Mesendoderm (in vitro differentiated cells): ENCODE measurements around the gene CCDC6.
"Not testable (repeated sequence)": the region's sequence is repeated elsewhere in the genome, so short reads cannot be mapped to it uniquely, and the experiment has no call there.

ENCODE experiments used
- DNase-seq: peaks from one replicate; pipeline ENCODE4 v3.0.0; 2013
- H2AK5ac ChIP-seq: 2 replicates; pipeline ENCODE4 v1.6.1; 2013; ENCODE audit warnings: low read length, inconsistent platforms
- H2BK120ac ChIP-seq: 2 replicates; pipeline ENCODE4 v1.6.1; 2013; ENCODE audit warnings: low read depth, mild to moderate bottlenecking, low read length, moderate library complexity, mixed read lengths
- H2BK15ac ChIP-seq: replicated peaks from 2 replicates; pipeline ENCODE4 v1.6.1; 2013; ENCODE audit warnings: low read depth, mild to moderate bottlenecking, moderate library complexity
- H2BK5ac ChIP-seq: 2 replicates; pipeline ENCODE4 v1.6.1; 2013; ENCODE audit warnings: low read length, inconsistent platforms
- H3K18ac ChIP-seq: 2 replicates; pipeline ENCODE4 v1.6.1; 2013; ENCODE audit warnings: mild to moderate bottlenecking, low read length, mixed read lengths
- H3K23ac ChIP-seq: one replicate; pipeline ENCODE4 v1.6.1; 2013; ENCODE audit warnings: low read length
- H3K27ac ChIP-seq: 2 replicates; pipeline ENCODE4 v1.5.1; 2013; ENCODE audit warnings: low read depth, mild to moderate bottlenecking, inconsistent platforms, low read length, moderate library complexity
- H3K27me3 ChIP-seq: 2 replicates; pipeline ENCODE4 v1.6.1; 2013; ENCODE audit warnings: low read length, control low read depth, mild to moderate bottlenecking, inconsistent platforms; ENCODE audit not compliant: insufficient read depth, poor library complexity
- H3K36me3 ChIP-seq: 2 replicates; pipeline ENCODE4 v1.6.1; 2013; ENCODE audit warnings: low read length, inconsistent platforms; ENCODE audit not compliant: control insufficient read depth, insufficient read depth
- H3K4ac ChIP-seq: one replicate; pipeline ENCODE4 v1.6.1; 2013; ENCODE audit warnings: low read depth, mild to moderate bottlenecking, low read length, moderate library complexity
- H3K4me1 ChIP-seq: 2 replicates; pipeline ENCODE4 v1.6.1; 2013; ENCODE audit warnings: low read depth, low read length, inconsistent platforms; ENCODE audit not compliant: control insufficient read depth
- H3K4me2 ChIP-seq: 2 replicates; pipeline ENCODE4 v1.6.1; 2013; ENCODE audit warnings: low read length
- H3K4me3 ChIP-seq: 2 replicates; pipeline ENCODE4 v1.5.1; 2013; ENCODE audit warnings: mild to moderate bottlenecking, low read length
- H3K56ac ChIP-seq: one replicate; pipeline ENCODE4 v1.6.1; 2013; ENCODE audit warnings: low read length
- H3K79me1 ChIP-seq: 2 replicates; pipeline ENCODE4 v1.6.1; 2013; ENCODE audit warnings: low read length, inconsistent platforms
- H3K79me2 ChIP-seq: 2 replicates; pipeline ENCODE4 v1.6.1; 2013; ENCODE audit warnings: mild to moderate bottlenecking, low read length; ENCODE audit not compliant: control insufficient read depth, insufficient read depth
- H3K9ac ChIP-seq: 2 replicates; pipeline ENCODE4 v1.6.1; 2013; ENCODE audit warnings: low read length, inconsistent platforms
- H4K5ac ChIP-seq: one replicate; pipeline ENCODE4 v1.6.1; 2013; ENCODE audit warnings: low read length
- H4K8ac ChIP-seq: one replicate; pipeline ENCODE4 v1.6.1; 2013; ENCODE audit warnings: low read depth, mild to moderate bottlenecking, control low read depth, low read length, moderate library complexity
- WGBS: extraction: QIAGEN DNeasy Blood & Tissue Kit; methylation state at CpG from one replicate; pipeline ENCODE4 v1.1.7; 2013; ENCODE audit warnings: low lambda C conversion rate, missing lambda C conversion rate; ENCODE audit not compliant: insufficient coverage; ENCODE audit errors: extremely low coverage; 5-methylcytosine and 5-hydroxymethylcytosine counted together

Gene CCDC6

GRCh38 chr10:59788914-59789313, 117.4 kb downstream of the CCDC6 start:
- not testable (repeated sequence) for H4K5ac ChIP-seq, H3K9ac ChIP-seq, DNase-seq, H3K4me1 ChIP-seq, H2BK120ac ChIP-seq, H2AK5ac ChIP-seq, H3K36me3 ChIP-seq, H3K4ac ChIP-seq, H3K79me2 ChIP-seq, H2BK5ac ChIP-seq, H3K4me3 ChIP-seq, H3K56ac ChIP-seq, H3K27me3 ChIP-seq, H3K18ac ChIP-seq, H4K8ac ChIP-seq, H3K79me1 ChIP-seq, H3K23ac ChIP-seq, H2BK15ac ChIP-seq, H3K27ac ChIP-seq, H3K4me2 ChIP-seq
- WGBS = no CpG with 5 or more reads among the region's 5 CpGs

- not testable (repeated sequence) for H2AK5ac ChIP-seq, DNase-seq, H3K79me1 ChIP-seq, H3K27ac ChIP-seq, H3K27me3 ChIP-seq, H3K4ac ChIP-seq, H4K8ac ChIP-seq, H3K4me2 ChIP-seq, H3K36me3 ChIP-seq, H2BK5ac ChIP-seq, H3K79me2 ChIP-seq, H3K9ac ChIP-seq, H3K23ac ChIP-seq, H4K5ac ChIP-seq, H3K56ac ChIP-seq, H3K4me3 ChIP-seq, H2BK120ac ChIP-seq, H2BK15ac ChIP-seq, H3K18ac ChIP-seq, H3K4me1 ChIP-seq
- WGBS = no CpG with 5 or more reads among the region's 7 CpGs
Measured at GRCh38 chr10:59787032-59787431, 119.3 kb downstream of the CCDC6 start.

- no CpG with 5 or more reads among the region's 3 CpGs for WGBS
Measured at GRCh38 chr10:59785476-59785875, 120.9 kb downstream of the CCDC6 start.

GRCh38 chr10:59781511-59781910, 124.8 kb downstream of the CCDC6 start:
- no CpG with 5 or more reads among the region's 8 CpGs for WGBS
- Histone ChIP-seq H3K4me3 (no peak overlapping the region), H3K56ac (no peak overlapping the region), H2BK15ac (no peak overlapping the region), H3K36me3 (no peaks in the 10 kb centered on the region), H3K9ac (no peak overlapping the region), H3K79me2 (no peaks in the 10 kb centered on the region), H3K27ac (no peak overlapping the region), H2AK5ac (no peak overlapping the region), H2BK120ac (no peak overlapping the region), H3K23ac (no peak overlapping the region), H2BK5ac (no peak overlapping the region), H3K4me2 (no peak overlapping the region), H3K27me3 (no peaks in the 10 kb centered on the region), H4K8ac (no peak overlapping the region), H3K18ac (no peak overlapping the region), H3K4ac (no peak overlapping the region), H3K79me1 (no peaks in the 10 kb centered on the region), H3K4me1 (no peaks in the 10 kb centered on the region), H4K5ac (no peak overlapping the region)
- DNase-seq = no peak

More at GRCh38 chr10:59785476-59785875, 120.9 kb downstream of the CCDC6 start:
- H3K27me3 ChIP-seq, H3K27ac ChIP-seq, H3K56ac ChIP-seq, H3K36me3 ChIP-seq, H4K5ac ChIP-seq, DNase-seq, H3K23ac ChIP-seq, H3K4me2 ChIP-seq, H4K8ac ChIP-seq, H3K79me2 ChIP-seq, H2BK5ac ChIP-seq, H3K79me1 ChIP-seq, H3K18ac ChIP-seq, H2BK15ac ChIP-seq, H3K9ac ChIP-seq, H3K4me3 ChIP-seq, H3K4ac ChIP-seq, H2BK120ac ChIP-seq, H3K4me1 ChIP-seq, H2AK5ac ChIP-seq: not testable (repeated sequence)

- no peak overlapping the region for H2BK15ac ChIP-seq
- no peak overlapping the region for H2BK120ac ChIP-seq
- no peak for DNase-seq
- WGBS = no CpG with 5 or more reads among the region's 6 CpGs
- H3K18ac ChIP-seq = no peak overlapping the region
- no peak overlapping the region for H3K9ac ChIP-seq
- no peak overlapping the region for H4K5ac ChIP-seq
- no peaks in the 10 kb centered on the region for H3K36me3 ChIP-seq
- H3K4ac ChIP-seq = no peak overlapping the region
- H3K79me2 ChIP-seq = no peaks in the 10 kb centered on the region
- H3K4me3 ChIP-seq = no peak overlapping the region
- no peak overlapping the region for H4K8ac ChIP-seq
- H2BK5ac ChIP-seq = no peak overlapping the region
- H2AK5ac ChIP-seq = no peak overlapping the region
- no peak overlapping the region for H3K56ac ChIP-seq
- H3K27me3 ChIP-seq = no peaks in the 10 kb centered on the region
- H3K23ac ChIP-seq = no peak overlapping the region
- H3K4me2 ChIP-seq = no peak overlapping the region
- no peaks in the 10 kb centered on the region for H3K79me1 ChIP-seq
- H3K27ac ChIP-seq = no peak overlapping the region
- no peaks in the 10 kb centered on the region for H3K4me1 ChIP-seq
Measured at GRCh38 chr10:59779756-59780533, 126.4 kb downstream of the CCDC6 start.

GRCh38 chr10:59774451-59774850, 131.9 kb downstream of the CCDC6 start:
- H3K27ac ChIP-seq = no peak overlapping the region
- no peak overlapping the region for H2BK120ac ChIP-seq
- WGBS = no CpG with 5 or more reads among the region's 6 CpGs
- no peak overlapping the region for H3K56ac ChIP-seq
- H2AK5ac ChIP-seq = no peak overlapping the region
- H3K4me3 ChIP-seq = no peak overlapping the region
- H3K36me3 ChIP-seq = no peaks in the 10 kb centered on the region
- H3K9ac ChIP-seq = no peak overlapping the region
- H3K4me1 ChIP-seq = no peaks in the 10 kb centered on the region
- H3K4ac ChIP-seq = no peak overlapping the region
- H3K4me2 ChIP-seq = no peak overlapping the region
- no peaks in the 10 kb centered on the region for H3K79me2 ChIP-seq
- no peak for DNase-seq
- H3K23ac ChIP-seq = no peak overlapping the region
- no peaks in the 10 kb centered on the region for H3K79me1 ChIP-seq
- H2BK15ac ChIP-seq = no peak overlapping the region
- H2BK5ac ChIP-seq = no peak overlapping the region
- H4K5ac ChIP-seq = no peak overlapping the region
- no peak overlapping the region for H3K18ac ChIP-seq
- no peaks in the 10 kb centered on the region for H3K27me3 ChIP-seq
- H4K8ac ChIP-seq = no peak overlapping the region
